GM18520 (cell line): ENCODE measurements around the gene ULBP3.
"Not testable (repeated sequence)": the region's sequence is repeated elsewhere in the genome, so short reads cannot be mapped to it uniquely, and the experiment has no call there.

Source experiments
- ATAC-seq: cut with Tn5 transposase; IDR thresholded peaks from one replicate; pipeline ENCODE4 v1.9.1; 2021; ENCODE audit not compliant: unreplicated experiment

The ULBP3 gene

DNA sequence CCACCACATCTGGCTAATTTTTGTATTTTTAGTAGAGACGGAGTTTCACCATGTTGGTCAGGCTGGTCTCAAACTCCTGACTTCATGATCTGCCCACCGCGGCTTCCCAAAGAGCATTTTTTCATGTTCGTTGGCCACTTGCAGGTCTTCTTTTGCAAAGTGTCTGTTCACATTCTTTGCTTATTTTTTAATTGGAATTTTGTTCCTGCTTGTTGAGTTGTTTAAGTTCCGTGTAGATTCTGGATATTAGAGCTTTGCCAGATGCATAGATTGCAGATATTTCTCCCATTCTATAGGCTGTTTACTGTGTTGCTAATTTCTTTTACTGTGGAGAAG, 51.8 kb downstream of the ULBP3 start:
- not testable (repeated sequence) for ATAC-seq

DNA sequence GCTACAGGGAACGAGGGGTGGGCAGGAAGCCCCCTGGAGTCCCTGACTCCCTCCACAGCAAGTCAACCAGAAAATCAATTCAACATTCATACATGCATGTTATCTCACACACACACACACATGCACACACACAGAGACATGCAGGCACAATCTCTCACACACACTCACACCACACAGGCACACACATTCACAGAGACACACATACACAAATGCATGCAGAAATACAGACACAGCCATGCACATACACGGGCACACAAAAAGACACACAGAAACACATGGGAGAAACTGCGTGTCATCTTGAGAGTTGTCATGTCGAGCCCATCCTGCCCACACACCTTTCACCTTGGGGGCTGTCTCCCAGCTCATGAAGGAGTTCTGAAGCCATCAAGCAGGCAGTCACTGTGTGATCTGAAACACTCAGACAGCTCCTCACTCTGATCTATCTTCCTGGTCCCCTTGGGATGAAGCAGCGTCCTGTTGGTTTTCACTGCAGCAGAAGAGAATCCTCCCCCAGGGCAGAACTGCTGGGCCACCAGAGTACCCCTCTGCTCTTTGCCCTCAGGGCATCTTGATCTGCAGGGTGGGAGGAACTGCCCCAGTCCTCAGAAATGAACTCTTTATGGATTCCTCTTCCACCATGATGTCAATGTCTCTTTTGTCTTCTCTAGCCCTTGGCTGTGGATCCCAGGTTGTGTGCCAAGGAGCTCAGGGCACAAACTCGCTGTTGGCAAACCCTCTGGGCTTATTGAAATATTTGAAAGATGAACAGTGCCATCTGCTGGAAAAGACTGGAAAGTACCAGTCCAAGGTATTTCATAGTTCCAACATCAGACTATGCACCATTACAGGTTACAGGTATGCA, 52.4 kb downstream of the ULBP3 start:
- no peak for ATAC-seq

DNA sequence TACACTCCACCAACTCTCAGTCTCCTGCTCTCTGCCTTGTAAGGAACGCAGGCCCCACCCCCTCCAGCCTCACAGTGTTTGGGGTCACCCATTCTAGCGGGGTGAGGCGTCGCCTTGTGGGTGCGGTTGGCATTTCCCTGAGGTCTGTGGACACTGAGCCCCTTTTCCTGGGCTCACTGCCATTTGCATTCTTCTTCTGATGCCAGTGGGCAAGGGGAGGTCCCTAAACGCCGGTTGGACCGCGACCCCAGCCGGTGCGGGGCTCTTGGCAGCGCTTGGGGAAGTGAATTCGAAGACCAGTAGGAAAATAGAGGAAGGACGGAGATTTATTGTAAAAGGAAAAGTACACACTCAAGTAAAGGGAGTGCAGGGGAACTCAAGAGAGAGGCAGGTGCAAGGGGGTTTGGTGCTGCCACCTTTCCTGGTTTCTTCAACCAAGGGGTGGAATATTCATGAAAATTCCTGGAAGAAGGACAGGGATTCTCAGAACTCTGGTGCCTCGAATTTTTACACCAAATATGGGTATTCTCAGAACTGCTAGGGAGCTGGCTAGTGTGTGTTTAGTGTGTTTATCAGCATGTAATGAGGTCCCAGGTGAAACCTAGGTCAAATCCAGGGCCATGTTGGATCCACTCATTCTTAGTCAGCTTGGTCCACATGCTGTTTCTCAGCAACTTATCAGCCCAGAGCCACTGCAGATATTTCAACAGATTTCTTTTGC, 53.5 kb downstream of the ULBP3 start:
- ATAC-seq: not testable (repeated sequence)

DNA sequence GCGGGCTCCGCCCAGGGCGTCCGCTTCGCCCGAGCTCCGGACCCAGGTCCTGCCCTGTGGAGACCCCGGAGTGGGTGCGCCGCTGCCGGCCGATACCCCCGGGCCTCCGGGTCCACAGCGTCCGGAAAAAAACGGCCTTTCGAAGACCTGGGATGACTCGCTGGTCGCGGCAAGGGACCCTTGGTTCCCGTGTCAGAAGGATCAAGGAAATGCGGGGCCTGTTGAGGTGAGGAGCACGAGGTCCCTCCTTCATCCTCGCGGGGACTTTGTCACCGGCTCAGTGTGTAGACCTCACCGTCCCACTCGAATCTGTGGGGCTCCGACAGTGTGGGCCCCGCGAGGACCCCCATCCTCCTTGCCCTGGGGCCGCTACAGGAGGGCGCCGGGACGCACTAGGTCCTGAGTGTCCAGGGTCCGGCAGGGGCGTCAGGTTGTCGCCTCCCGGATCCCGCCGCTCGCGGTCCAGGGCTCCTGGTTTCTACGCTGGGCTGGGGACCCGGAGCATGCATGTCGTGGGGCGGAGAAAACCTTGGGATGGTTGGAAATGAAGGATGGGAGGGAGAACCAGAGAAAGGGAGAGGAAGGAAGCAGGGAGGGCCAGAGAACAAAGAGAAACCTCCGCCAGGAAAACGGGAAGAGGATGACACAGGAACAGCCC, 54.2 kb downstream of the ULBP3 start:
- not testable (repeated sequence) for ATAC-seq

DNA sequence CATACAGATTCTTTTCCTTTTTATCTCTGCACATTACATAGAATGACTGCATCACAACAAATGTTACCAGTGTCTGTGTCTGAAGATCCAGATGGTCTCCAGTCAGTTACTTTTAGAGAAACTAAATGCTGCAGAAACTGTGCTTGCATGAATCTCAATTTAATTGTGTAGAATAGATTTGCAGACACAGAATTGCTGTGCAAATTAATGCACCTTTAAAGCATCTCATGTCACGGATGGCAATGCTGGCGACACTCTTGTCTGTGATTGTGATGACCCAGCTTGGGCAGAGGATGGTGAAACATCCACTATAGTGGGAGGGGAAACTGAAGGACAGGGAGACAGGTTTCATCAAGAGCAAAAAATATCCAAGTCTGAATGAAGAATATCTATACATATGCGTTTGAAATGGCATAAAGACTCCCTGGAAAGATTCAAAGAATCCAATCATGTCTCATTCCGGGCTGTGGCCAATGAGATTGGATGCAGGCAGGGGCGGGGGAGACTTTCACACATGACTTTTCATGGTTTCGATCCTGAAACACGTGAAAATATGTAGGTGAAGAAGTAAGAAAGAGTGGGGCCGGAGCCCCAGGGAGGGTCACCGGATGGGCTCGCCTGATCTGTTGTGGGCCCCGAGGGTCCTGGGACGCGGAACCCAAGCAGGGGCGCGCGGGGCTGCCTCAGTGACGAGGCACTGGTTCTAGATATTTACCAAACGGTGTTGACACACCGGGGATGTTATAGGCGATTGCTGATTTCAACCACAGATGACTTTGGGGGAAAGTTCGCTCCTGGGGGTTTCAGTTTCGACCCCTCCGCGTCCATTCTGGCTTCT, 54.9 kb downstream of the ULBP3 start:
- not testable (repeated sequence) for ATAC-seq

DNA sequence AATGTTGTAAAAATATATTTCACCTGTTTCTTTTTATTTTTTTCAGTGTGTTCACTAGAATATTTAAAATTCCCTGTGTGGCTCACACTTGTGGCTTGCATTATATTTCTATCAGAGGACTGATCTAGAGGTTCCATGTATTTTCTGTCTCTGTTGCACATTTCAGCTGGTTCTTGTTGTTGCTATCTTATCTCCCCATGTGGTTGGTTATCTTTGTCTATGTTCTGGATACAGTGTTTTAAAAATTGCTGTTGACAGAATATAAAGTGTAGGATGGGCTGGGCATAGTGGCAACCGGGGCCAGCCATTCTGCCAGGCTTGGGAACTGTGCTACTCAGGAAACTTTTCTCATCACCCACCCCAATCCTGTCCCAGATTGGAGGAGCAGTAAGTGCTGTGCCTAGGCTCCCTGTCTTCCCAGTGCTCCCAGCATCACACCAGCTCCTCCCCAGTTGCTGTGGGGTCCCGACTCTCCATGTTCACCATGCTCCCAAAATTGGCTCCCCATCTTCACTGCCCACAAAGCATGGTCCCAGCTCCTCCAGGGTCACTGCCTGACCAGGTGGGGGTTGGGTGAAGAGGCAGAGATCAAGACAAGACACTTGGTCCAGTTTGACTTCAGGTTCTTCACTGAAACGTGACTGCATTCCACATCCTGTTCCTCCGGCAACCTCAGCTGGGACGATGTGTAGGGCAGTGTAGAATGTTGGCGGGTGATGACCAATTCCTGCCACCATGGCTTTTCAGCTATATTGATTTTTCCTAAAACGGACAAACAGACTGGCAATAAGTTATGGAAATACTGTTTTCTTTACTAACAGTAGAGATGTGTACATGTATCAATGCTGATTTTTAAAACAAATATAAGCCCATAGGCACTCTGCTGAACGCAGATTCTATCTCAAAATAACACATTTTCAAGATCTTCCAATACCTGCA, 55.8 kb downstream of the ULBP3 start:
- not testable (repeated sequence) for ATAC-seq
